ENCODE measurements around the gene PHACTR2.
A peak's percentile ranks its signal among the peaks of the same experiment; 100 is the strongest.
"Not testable (repeated sequence)": the region's sequence is repeated elsewhere in the genome, so short reads cannot be mapped to it uniquely, and the experiment has no call there.

PHACTR2 gene

DNA sequence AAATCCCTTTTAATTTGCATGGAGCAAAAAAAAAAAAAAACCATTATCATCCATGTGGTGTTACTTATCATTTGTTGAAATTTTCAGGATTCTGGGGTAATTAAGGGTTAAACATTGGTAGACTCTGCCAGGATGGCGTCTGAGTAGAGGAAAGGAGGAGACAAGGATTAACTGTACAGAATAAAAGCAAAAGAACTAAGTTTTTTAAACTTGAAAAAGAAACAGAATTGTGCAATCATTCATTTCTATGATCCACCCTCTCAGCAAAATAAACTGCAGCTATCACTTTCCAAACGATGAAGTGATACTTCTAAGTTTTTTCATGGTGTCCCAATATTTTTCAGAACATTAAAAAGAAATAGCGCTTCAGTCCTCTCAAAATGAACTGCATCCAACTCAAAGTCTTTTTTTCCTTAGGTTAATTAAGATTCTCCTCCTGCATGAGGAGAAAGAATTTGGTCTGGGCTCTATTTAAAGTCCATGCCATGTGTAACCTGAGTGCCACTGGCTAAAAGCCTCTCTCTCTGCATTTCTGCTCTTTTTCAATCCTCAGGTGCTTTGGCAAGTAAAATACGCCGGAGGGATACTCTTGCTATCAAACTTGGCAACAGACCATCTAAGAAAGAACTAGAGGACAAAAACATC lies 95.9 kb downstream of the PHACTR2 start:
- DNase-seq, result no peak

DNA sequence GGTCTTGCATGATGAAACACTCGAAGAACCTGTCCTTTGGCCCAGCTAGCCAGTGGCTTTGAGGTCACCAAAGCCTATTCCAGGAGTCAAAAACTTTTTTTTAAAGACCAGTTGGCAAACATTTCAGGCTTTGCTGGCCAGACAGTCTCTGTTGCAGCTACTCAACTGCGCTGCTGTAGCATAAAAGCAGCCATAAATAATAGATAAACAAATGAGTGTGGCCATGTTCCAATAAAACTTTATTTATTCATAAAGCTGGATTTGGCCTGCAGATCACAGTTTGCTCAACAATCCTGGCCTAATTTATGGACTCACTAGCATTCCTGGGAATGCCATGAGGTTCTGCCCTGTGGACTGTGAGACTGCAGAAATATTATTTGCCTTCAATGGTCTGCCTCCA lies 96.6 kb downstream of the PHACTR2 start:
- no peak for DNase-seq

DNA sequence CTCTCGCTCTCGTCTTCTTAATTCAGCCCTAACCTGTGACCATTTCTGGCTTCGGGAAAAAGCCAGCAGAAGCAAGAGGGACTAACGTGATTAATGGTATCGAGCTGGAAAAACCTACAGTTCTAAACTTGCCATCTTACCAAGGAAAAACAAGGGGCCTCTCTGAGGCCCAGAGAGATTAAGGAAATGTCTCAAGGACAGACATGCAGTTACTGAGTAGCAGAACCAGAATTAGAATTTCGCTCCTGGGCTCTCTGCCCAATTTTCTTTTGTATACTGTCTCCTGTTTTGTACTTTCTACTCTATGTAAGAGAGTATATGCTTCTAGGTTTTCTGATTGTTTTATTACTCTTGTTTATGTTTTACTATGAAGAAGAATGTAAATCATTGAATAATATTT lies 97.6 kb downstream of the PHACTR2 start:
- no peak for DNase-seq

DNA sequence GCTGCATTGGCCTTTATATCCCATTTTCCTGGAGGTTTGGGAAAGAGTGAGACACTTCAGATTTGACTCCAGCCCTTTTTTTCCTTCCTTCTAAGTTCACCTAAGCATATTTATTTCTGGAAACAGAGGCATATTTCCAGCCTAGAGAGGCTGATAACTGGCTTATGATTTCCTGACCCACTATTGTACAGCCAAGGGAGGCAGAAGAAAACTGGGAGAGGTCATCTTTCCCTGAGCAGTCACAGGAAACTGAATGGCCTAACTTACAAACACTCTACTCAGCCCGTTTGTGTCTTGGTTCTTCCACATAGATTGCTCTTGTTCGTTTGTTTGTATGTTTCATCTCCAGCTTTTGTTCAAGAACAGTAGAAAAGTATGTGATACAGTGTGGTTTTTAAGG lies 101.2 kb downstream of the PHACTR2 start:
- no peak for DNase-seq

DNA sequence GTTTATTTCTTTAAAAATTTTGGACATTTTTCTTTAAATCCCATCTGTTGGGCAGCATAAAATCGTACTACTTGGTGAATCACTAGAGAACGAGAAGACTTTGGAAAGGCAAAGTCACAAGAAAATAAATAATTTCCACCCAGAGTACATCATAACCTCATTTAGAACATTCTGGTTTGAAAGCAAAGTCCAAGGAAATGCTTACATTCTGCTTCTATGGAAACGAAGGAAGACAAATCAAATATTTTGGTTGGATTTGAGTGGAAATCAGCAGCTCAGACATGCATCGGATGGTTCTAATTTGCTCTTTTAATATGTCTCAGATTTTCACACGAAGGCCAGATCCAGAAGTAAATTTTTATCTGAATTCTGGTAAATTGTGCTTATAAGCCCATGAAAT lies 104.7 kb downstream of the PHACTR2 start:
- DNase-seq, result no peak

DNA sequence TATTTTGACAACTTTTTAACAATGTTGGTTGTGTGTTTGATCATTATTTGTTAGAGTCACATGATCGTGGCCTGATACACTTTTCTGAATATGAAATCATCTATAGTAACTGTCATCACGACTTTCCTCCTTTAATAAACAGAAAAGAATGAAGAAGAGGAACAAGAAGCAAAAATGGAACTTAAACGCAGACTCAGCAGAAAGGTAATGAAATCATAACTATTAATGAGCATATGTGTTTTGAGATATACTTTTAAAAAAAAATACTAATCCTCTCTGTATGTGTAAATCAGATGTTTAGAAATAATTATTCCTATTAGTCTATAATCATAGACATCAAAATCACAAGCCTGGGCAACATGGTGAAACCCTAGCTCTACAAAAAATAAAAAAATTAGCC lies 105.3 kb downstream of the PHACTR2 start:
- DNase-seq, result no peak

DNA sequence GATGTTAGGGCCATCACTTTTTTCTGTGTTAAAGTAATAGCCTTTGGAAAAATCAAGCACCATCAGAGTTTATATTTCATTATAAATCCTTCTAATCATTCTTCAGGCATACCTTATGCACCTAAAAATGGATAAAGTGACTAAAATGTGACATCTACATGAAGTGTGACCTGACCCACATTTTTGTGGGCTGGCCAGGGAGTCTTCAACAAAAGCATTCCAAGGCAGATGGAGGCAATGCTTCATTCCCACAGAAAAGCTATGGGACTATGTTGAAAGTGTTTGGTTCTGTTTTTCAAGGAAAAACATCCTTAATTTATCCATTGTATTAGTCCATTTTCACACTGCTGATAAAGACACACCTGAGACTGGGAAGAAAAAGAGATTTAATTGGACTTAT lies 106.6 kb downstream of the PHACTR2 start:
- no peak for DNase-seq

DNA sequence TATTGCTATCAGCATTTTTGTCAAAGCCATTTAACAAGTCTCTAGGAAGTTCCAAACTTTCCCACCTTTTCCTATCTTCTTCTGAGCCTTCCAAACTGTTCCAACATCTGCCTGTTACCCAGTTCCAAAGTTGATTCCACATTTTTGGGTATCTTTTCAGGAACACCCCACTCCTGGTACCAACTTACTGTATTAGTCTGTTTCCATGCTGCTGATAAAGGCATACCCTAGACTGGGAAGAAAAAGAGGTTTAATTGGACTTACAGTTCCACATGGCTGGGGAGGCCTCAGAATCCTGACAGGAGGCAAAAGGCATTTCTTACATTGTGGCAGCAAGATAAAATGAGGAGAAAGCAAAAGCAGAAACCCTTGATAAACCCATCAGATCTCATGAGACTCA lies 108.6 kb downstream of the PHACTR2 start:
- DNase-seq, result not testable (repeated sequence)

DNA sequence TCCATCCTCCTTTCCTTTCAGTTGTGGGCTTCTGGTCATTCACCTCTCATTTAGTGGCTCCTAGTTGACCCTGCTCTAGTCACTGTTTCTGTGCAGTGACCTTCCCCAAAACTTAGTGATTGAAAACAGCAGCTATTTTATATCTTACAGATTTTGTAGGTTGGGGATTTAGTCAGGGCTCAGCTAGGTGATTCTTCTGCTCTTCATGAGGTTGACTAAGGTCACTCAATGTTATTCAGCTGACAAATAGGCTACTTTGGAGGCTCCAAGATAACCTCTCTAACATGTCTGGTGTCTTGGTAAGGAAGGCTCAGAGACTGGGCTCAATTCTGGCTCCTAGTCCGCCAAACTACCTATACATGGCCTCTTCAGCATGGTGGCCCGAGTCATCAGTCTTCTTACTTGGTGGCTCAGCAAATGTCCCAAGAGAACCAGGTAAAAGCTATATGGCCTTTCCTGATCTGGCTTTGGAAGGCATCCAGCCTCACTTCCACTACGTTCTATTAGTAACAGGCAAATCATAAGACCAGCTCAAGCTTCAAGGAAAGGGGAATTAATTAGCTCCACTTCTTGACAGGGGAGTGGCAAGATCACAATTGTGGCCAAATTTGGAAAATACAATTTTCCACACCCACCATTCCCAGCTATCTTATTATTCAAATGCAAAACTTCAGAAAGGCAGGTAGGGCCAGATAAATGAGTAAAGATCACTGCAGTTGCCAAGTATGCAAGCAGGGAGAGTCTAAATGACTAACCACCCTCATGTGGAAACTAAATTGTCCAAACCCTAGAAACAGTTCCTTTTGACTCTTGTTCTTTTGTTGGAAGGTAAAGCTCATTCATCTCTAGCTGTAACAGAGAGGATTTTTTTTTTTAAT lies 114.9 kb downstream of the PHACTR2 start:
- DNase-seq, result no peak

DNA sequence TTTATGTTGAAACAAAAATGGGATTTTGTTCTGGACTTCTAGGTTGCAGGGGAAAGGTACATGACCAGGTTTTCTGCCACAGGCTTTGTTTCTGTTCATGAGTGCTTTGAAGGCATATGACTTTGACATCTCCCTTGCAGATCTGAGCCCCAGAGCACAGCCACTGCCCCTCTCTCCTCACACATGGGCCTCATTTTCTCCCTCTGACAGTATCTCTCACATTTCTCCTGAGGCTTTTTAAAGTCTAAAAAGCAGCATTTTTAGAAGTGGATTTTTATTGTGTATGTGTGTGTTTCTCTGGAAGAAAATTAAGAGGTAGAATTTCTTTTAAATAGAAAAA lies 115.5 kb downstream of the PHACTR2 start:
- no peak for DNase-seq

DNA sequence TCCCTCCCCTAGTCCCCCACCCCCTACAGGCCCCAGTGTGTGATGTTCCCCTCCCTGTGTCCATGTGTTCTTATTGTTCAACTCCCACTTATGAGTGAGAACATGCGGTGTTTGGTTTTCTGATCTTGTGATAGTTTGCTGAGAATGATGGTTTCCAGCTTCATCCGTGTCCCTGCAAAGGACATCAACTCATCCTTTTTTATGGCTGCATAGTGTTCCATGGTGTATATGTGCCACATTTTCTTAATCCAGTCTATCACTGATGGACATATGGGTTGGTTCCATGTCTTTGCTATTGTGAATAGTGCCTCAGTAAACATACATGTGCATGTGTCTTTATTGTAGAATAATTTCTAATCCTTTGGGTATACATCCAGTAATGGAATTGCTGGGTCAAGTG lies 118.8 kb downstream of the PHACTR2 start:
- not testable (repeated sequence) for DNase-seq

DNA sequence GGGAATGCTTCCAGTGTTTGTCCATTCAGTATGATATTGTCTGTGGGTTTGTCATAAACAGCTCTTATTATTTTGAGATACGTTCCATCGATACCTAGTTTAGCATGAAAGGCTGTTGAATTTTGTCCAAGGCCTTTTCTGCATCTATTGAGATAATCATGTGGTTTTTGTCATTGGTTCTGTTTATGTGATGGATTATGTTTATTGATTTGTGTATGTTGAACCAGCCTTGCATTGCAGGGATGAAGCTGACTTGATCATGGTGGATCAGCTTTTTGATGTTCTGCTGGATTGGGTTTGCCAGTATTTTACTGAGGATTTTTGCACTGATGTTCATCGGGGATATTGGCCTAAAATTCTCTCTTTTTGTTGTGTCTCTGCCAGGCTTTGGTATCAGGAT lies 120.7 kb downstream of the PHACTR2 start:
- not testable (repeated sequence) for DNase-seq

DNA sequence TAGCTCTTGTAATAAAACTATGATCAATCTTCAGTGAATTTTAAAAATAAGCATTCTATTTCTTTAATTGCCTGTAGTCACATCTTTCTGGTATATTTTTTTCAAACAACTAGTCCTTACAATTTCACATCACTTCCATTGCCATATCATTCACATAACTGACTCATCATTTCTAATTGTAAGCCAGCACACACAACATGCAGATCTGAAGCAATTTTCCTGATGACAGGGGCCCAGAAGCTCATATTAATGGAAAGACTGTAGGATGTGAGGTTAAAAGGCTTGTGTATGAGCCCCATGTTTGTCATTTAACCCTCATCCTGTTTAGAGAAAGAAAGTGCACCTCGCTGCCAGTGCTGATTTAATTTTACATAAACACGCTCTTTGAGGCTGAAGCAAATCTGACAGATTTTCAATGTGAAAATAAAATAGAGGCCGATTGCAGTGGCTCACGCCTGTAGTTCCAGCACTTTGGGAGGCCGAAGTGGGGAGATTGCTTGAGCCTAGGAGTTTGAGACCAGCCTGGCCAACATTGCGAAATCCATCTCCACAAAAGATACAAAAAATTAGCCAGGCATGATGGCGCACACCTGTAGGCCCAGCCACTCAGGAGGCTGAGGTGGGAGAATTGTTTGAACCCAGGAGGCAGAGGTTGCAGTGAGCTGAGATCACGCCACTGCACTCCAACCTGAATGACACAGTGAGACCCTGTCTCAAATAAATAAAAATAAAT lies 125.2 kb downstream of the PHACTR2 start:
- no peak for DNase-seq

DNA sequence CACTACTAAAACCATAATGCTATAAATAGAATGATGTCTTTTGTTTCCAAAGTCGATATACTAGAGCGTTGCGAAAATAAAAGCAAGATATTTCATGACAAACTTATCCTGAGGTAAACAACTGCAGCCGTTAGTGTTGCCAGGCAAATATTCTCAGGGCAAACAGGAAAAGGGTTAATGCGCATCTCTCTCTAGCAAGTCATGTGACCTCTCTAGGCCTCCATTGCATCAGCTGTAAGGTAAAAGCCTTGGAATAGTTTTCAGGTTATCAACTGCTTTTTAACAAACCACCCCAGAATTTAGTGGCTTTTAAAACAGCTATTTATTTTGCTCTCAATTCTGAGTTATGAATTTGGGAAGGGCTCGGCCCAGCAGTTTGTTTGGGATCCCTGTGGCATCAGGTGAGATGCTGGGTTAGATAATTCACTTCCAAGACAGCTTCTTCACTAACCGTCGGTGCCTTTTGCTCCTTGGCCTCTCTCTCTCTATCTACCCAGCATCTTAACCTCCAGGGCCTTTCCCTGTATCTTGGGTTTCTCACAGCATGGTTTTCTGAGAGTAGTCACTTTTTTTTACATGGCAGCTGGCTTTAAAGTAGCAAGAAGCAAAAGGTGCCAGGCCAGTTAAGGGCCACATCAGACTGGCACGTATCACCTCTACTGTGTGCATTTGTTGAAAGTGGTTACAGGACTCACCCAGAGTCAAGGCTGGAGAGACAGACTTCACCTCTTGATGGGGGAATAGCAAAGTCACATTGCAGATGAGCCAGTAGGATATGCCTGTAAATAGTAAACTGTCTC lies 126.2 kb downstream of the PHACTR2 start:
- DNase-seq, result no peak

DNA sequence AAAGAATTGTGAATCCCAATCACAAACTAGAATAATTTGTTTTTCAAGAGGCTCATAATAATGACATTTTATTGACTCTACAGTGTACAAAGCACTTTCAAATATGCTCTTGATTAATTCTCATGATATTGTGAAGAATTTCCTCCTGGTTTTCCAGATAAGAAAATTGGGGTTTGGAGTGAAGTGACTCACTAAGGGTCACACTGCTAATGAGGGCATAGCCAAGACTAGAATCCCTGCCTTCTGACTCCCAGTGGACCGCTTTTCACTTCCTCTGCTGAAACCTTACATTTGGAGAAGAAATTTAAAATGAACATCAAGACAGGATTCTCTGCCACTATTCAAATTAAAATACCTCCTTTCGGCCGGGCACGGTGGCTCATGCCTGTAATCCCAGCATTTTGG lies 127.1 kb downstream of the PHACTR2 start:
- no peak for DNase-seq

DNA sequence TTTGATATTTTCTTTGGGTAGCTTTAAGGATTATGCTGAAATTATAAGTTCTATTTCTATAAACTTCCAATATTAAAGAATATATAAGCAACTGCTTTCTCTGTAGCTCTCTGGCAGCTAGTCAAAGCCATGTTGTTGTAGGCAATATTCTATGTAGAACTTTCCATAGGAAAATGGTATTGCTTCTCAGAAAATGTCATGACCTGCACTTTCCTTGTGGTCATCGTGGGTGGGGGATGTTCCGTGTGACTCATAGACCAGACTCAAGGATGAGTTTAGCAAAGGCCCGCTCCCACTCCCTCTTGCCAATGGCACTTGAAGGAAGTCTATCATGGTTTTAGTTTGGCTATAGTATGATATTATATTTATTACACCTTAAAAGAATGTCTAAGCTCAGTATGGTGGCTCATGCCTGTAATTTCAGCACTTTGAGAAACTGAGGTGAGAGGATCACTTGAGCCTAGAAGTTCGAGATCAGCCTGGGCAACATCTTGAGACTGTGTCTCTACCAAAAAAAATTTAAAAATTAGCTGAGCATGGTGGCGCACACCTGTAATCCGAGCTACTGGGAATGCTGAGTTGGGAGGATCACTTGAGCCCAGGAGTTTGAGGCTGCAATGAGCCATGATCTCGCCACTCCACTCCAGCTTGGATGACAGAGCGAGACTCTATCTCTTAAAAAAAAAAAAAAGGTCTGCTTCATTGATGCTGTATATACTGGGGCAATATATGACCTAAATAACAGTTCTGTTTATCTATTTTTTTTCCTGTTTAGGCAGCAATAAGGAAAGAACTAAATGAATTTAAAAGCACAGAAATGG lies 128.7 kb downstream of the PHACTR2 start:
- peak; percentile 91 for DNase-seq

DNA sequence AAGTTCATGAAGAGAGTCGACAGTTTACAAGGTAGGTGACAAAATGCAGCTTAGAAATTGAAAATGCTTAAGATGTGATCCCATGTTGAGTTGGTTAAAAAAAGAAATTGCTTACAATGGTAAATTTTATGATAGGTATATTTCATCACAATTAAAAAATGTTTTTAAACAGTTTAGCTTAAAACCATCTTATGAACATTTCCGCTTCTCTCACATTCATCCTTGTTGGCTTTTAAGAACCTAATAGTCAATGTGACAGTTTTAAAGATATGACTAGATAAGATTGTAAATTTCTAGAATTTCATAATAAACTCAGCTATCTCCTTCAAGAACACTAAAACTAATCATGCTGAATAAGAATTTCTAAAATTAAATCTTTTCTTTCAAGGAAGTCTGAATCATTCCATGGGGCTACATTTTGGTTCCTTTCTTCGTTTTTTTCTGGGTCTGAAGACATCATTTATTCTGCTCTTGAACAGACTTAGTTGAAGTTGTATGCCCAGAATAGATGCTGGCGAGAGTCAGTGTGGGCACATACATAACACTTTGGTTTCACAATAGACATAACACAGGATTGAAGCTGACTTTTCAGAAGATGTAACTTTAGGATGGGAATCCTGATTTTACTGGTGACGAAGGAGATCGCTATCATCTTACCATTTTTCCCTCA lies 129.5 kb downstream of the PHACTR2 start:
- DNase-seq, result no peak

DNA sequence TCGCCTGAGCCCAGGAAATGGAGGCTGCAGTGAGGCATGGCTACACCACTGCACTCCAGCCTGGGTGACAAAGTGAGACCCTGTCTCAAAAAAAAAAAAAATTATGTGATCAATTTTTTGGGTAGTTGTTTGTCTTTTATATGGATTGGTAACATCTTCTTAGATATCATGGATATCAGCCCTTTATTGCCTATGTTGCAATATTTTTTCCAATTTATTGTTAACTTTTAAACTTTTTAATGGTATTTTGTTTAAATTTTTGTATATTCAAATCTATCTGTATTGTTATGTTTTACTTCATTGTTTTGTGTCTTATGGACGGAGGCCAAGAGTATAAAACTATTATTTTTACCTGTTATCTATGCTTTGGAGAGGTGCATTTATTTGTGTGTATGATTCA lies 133.0 kb downstream of the PHACTR2 start:
- no peak for DNase-seq

DNA sequence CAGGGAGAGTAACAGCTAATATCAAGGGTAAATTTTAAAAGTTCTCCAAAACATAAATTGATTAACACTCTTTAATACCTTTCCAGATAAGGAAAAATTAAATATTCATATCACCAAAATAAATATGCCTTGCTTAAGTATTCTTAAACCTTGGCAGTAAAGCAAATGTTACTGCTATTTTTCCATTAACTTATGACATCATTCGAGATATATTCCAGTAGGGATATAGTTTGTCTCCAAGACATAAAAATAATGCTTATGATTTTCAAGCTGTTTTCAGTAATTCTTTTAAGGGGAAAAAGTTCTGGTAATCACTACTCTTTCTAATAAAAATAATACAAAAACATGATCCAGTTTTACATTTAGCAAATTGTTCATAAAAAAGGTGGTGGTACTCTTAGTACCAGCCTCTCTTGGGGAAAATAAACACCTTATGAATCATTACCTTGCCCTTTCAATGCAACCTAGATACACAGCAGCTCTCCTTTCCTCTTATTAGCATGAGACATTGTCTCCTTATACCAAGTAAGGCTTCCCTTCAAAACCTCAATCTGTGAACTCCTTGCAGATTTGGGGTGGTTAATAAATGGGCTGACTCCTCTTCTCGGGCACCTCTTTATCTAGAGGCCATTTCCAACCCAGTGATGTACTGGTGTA lies 133.9 kb downstream of the PHACTR2 start:
- DNase-seq, result no peak

DNA sequence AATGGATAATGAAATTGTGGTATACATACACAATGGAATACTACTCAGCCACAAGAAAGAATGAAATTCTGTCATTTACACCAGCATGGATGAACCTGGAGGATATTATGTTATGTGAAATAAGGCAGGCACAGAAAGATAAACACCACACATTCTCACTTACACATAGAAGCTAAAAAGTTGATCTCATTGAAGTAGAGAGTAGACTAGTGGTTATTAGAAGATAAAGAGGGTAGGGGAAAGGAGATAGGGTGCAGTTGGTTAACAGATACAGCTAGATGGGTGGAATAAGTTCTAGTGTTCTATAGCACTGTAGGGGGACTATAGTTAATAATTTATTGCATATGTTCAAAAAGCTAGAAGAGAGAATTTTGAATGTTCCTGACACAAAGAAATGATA lies 139.9 kb downstream of the PHACTR2 start:
- no peak for DNase-seq

DNA sequence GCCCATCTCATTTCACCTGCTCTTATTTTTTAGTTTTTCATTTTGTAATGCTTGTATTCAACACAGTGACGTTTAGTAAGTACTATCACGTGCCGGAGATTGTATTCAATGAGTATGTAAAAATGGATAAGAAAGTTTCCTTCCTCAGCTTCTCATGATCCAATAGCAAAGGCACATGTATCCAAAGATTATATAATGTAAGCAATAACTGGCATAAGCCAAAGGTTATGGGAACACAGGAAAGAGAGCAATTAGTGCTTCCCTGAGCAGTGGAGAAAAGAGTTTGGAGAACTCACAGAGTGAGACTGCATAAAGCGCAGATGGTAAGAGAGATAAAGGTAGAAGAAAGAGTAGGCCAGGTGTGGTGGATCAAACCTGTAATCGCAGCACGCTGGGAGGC lies 143.6 kb downstream of the PHACTR2 start:
- no peak for DNase-seq

Data from stimulated activated CD8-positive, alpha-beta memory T cell treated with anti-CD3 and anti-CD28 coated beads, Interleukin-4, amount 100 ng/mL, for 48 hours (primary cell).